Large intestine (tissue), 3 donors: ENCODE results near the gene CSDE1. TPM values are rescaled to one million over a fixed set of nuclear protein-coding genes. Genes with fewer than 3 reads are reported as not detected.

Experiments
- DNase-seq, 2 donors: peaks; one replicate each; pipeline versions ENCODE4 v3.0.0 to v3.0.0-alpha.2; 2013
- H3K27ac ChIP-seq: one replicate; pipeline ENCODE4 v1.5.1; 2013; ENCODE audit warnings: low read length
- H3K27me3 ChIP-seq: 2 replicates; pipeline ENCODE4 v1.6.1; 2013; ENCODE audit warnings: low read length; ENCODE audit not compliant: control insufficient read depth, insufficient read depth
- H3K36me3 ChIP-seq: 2 replicates; pipeline ENCODE4 v1.6.1; 2013; ENCODE audit warnings: low read length; ENCODE audit not compliant: control insufficient read depth, insufficient read depth
- H3K4me1 ChIP-seq: one replicate; pipeline ENCODE4 v1.6.1; 2013; ENCODE audit warnings: low read length; ENCODE audit not compliant: control insufficient read depth, insufficient read depth
- H3K4me3 ChIP-seq: one replicate; pipeline ENCODE4 v1.5.1; 2013; ENCODE audit warnings: low read length
- H3K9me3 ChIP-seq: one replicate; pipeline ENCODE4 v1.6.1; 2013; ENCODE audit warnings: mild to moderate bottlenecking, low read depth, low read length, moderate library complexity; ENCODE audit not compliant: control insufficient read depth
- WGBS: methylation state at CpG from one replicate; pipeline ENCODE4 v1.1.5; 2013; ENCODE audit warnings: low lambda C conversion rate; ENCODE audit not compliant: insufficient coverage; 5-methylcytosine and 5-hydroxymethylcytosine counted together
- polyA plus RNA-seq: library from polyadenylated mRNA; unstranded; fragments of 120-200 nt; gene quantifications from one replicate; pipeline ENCODE4 v1.2.1, GENCODE V29; 2013

The CSDE1 gene
- polyA plus RNA-seq, 1 donor, result 331 TPM

- Histone ChIP-seq H3K27ac (no peak overlapping the region), H3K4me1 (no peaks in the 10 kb centered on the region), H3K4me3 (no peak overlapping the region), H3K27me3 (peaks cover 5% of the 10 kb centered on the region), H3K36me3 (no peaks in the 10 kb centered on the region), H3K9me3 (no peaks in the 10 kb centered on the region)
- DNase-seq, result no peak
- no CpG with 5 or more reads among the region's 1 CpG for WGBS
Observed at GRCh38 chr1:114690148-114690547, 67.6 kb downstream of the CSDE1 start.

- H3K4me3 ChIP-seq, result no peak overlapping the region
- no peaks in the 10 kb centered on the region for H3K36me3 ChIP-seq
- H3K27ac ChIP-seq, result no peak overlapping the region
- no peaks in the 10 kb centered on the region for H3K9me3 ChIP-seq
- no peak for DNase-seq
- no CpG with 5 or more reads among the region's 4 CpGs for WGBS
- peaks cover 5% of the 10 kb centered on the region for H3K27me3 ChIP-seq
- no peaks in the 10 kb centered on the region for H3K4me1 ChIP-seq
Observed at GRCh38 chr1:114688526-114688925, 69.3 kb downstream of the CSDE1 start.

GRCh38 chr1:114685851-114686250 lies 71.9 kb downstream of the CSDE1 start:
- Histone ChIP-seq H3K4me3 (no peak overlapping the region), H3K27me3 (peaks cover 5% of the 10 kb centered on the region), H3K27ac (no peak overlapping the region), H3K4me1 (no peaks in the 10 kb centered on the region), H3K9me3 (no peaks in the 10 kb centered on the region), H3K36me3 (no peaks in the 10 kb centered on the region)
- no peak for DNase-seq
- WGBS, result 75% methylated on average over 2 of the region's 5 CpGs

- Histone ChIP-seq H3K4me1 (no peaks in the 10 kb centered on the region), H3K27me3 (peaks cover 13% of the 10 kb centered on the region), H3K9me3 (no peaks in the 10 kb centered on the region), H3K36me3 (no peaks in the 10 kb centered on the region), H3K27ac (no peak overlapping the region), H3K4me3 (no peak overlapping the region)
- no peak for DNase-seq
- 87% methylated on average over 4 of the region's 5 CpGs for WGBS
Observed at GRCh38 chr1:114677691-114678090, 80.1 kb downstream of the CSDE1 start.

GRCh38 chr1:114676115-114676514 lies 81.7 kb downstream of the CSDE1 start:
- Histone ChIP-seq H3K4me1 (no peaks in the 10 kb centered on the region), H3K27me3 (peaks cover 13% of the 10 kb centered on the region), H3K36me3 (no peaks in the 10 kb centered on the region), H3K4me3 (no peak overlapping the region), H3K27ac (no peak overlapping the region), H3K9me3 (no peaks in the 10 kb centered on the region)
- DNase-seq, result no peak
- no CpG with 5 or more reads among the region's 1 CpG for WGBS

- Histone ChIP-seq H3K27ac (no peak overlapping the region), H3K27me3 (peaks cover 9% of the 10 kb centered on the region), H3K36me3 (no peaks in the 10 kb centered on the region), H3K4me3 (no peak overlapping the region), H3K9me3 (no peaks in the 10 kb centered on the region), H3K4me1 (no peaks in the 10 kb centered on the region)
- no peak for DNase-seq
- WGBS, result no CpG with 5 or more reads among the region's 7 CpGs
Observed at GRCh38 chr1:114671939-114672275, 85.9 kb downstream of the CSDE1 start.

GRCh38 chr1:114671011-114671938 lies 86.5 kb downstream of the CSDE1 start:
- 58% methylated on average over 2 of the region's 9 CpGs for WGBS
- no peak overlapping the region for H3K27ac ChIP-seq
- H3K4me1 ChIP-seq, result no peaks in the 10 kb centered on the region
- H3K9me3 ChIP-seq, result no peaks in the 10 kb centered on the region
- DNase-seq, result no peak
- H3K27me3 ChIP-seq, result peaks cover 5% of the 10 kb centered on the region
- H3K4me3 ChIP-seq, result no peak overlapping the region
- no peaks in the 10 kb centered on the region for H3K36me3 ChIP-seq

GRCh38 chr1:114670083-114671010 lies 87.4 kb downstream of the CSDE1 start:
- DNase-seq, result peak; percentile 81 to 91
- H3K9me3 ChIP-seq, result no peaks in the 10 kb centered on the region
- peaks cover 1% of the 10 kb centered on the region for H3K27me3 ChIP-seq
- no peaks in the 10 kb centered on the region for H3K4me1 ChIP-seq
- peak overlapping the region; percentile 84 for H3K4me3 ChIP-seq
- H3K36me3 ChIP-seq, result no peaks in the 10 kb centered on the region
- peak overlapping the region; percentile 58 for H3K27ac ChIP-seq
- WGBS, result 0% methylated on average over 2 of the region's 45 CpGs

- H3K27ac ChIP-seq, result peak within 1 kb of the TSS; percentile 58
- no peaks in the 10 kb centered on the region for H3K4me1 ChIP-seq
- no peak for DNase-seq
- no CpG with 5 or more reads among the region's 50 CpGs for WGBS
- no peaks in the 10 kb centered on the region for H3K36me3 ChIP-seq
- H3K4me3 ChIP-seq, result peak within 1 kb of the TSS; percentile 84
- H3K27me3 ChIP-seq, result no peaks in the 10 kb centered on the region
- H3K9me3 ChIP-seq, result no peaks in the 10 kb centered on the region
Observed at GRCh38 chr1:114669562-114670082, 88.2 kb downstream of the CSDE1 start, which contains the start of gene DENND2C. Gene DENND2C, minus strand, starts transcription at chr1:114670049. Its CDS starts 44,065 bp downstream, at chr1:114625984.
